ENCODE measurements around the gene SVOP. TPM values are rescaled to one million over a fixed set of nuclear protein-coding genes. Genes with fewer than 3 reads are reported as not detected.

SVOP gene
- total RNA-seq, 1 experiment from 2014 or later, result not detected

DNA sequence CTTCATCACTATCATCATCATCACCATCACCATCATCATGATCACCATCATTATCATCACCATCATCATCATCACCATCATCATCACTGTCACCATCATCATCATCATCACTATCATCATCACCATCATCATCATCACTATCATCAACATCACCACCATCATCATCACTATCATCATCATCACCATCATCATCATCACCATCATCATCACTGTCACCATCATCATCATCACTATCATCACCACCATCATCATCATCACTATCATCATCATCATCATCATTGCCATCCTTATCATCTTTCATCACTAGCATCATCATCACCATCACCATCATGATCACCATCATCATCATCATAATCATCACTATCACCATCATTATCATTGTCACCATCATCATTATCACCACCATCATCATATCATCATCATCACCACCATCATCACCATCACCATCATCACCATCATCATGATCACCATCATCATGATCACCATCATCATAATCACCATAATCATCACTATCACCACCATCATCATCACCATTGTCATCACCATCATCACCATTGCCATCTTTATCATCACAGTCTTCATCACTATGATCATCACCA lies 38.1 kb downstream of the SVOP start:
- no peak for DNase-seq (ENCODE audit: low read depth)
- in situ Hi-C loops (cut with HindIII; ENCODE audit: low pct_unique_long_range_greater_than_20kb, low sequenced_read_pairs), result no loop called here

DNA sequence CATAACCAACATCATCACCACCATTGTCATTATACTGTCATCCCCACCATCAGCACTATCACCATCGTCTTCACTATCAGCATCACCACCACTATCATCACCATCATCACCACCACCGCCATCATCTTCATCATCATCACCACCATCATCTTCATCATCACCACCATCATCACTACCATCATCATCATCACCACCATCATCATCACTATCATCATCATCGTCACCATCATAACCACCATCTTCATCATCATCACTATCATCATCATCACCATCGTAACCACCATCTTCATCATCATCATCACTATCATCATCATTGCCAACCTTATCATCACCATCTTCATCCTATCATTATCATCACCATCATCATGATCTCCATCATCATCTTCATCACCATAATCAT lies 39.0 kb downstream of the SVOP start:
- in situ Hi-C loops (cut with HindIII; ENCODE audit: low pct_unique_long_range_greater_than_20kb, low sequenced_read_pairs), result no loop called here
- DNase-seq (ENCODE audit: low read depth), result no peak

DNA sequence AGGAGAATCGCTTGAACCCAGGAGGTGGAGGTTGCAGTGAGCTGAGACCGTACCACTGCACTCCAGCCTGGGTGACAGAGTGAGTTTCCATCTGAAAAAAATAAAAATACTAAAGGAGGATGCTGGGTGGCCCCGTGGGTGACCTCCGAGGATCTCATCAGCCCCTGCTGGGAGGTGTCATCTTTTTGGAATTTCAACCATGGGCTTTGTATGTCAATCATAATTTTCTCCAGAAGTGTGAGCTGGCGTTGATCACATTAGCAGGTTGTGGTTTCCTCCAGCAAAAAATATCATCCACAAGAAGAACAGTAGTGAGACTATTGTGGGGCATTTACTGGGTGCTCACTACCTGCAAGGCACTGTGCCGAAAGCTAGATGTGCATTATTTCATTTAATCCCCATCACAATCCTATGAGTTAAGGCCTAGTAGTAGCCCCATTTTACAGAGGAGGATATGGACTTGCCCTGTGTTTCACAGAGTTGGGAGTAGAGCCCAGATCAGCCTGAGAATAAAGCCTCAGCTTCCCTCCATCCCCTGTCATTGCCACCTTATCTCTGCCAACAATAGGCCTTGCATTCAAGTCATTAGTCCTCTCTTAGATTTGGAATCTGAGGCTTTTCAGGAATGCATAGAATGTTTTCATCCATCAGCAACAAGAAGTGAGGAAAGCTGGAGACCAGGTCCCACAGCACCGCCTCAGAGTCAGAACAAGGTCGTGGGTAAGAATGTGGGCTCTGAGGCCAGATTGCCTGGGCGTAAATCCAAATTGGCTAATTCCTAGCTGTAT lies 39.8 kb downstream of the SVOP start:
- DNase-seq (ENCODE audit: low read depth), result no peak
- in situ Hi-C loops (cut with HindIII; ENCODE audit: low pct_unique_long_range_greater_than_20kb, low sequenced_read_pairs), result no loop called here

DNA sequence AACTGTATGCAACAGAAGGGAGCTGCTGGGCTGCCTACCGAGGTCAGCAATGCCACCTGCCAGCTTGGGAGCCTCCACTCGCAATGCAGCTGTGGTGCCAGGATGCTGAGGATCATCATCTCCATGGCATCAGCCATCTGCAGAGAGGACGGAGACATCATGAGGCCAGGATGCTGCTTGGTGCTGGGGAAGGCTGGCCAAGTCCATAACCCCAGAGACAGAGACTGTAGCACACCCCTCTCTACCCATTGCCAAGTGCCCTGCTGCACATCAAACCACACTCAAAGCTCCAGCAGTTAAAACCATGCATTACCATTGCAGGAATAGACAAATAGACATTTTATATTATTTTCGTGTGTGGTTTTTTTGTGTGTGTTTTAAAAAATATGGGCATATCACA lies 43.5 kb downstream of the SVOP start:
- DNase-seq (ENCODE audit: low read depth), result no peak
- in situ Hi-C loops (cut with HindIII; ENCODE audit: low pct_unique_long_range_greater_than_20kb, low sequenced_read_pairs), result no loop called here

DNA sequence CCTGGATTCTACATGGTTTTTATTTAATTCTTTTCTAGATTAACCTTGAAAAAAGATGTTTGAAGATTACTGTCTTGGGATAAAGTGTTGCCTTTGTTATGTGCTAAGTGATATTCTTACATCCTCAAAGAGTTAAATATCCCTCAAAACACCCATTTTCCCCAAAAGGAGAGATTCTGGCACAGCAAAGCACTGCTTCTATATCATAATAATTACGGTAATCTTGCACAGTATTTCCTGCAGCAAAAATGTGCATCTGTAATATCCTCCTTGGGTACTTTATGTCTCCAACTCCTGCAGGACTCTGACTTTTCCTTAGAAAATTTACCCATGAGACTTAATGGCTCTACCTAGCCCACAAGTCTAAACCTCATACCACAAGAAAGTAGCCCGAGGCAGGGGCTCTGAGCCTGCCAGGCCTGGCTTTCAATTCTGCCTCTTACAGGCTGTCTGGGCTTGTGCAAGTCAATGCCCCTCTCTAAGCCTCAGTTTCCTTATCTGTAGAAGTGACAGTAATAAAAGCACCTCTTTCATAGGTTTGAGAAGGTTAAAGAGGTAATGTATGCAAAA lies 45.8 kb downstream of the SVOP start:
- in situ Hi-C loops (cut with HindIII; ENCODE audit: low pct_unique_long_range_greater_than_20kb, low sequenced_read_pairs), result no loop called here
- no peak for DNase-seq (ENCODE audit: low read depth)

DNA sequence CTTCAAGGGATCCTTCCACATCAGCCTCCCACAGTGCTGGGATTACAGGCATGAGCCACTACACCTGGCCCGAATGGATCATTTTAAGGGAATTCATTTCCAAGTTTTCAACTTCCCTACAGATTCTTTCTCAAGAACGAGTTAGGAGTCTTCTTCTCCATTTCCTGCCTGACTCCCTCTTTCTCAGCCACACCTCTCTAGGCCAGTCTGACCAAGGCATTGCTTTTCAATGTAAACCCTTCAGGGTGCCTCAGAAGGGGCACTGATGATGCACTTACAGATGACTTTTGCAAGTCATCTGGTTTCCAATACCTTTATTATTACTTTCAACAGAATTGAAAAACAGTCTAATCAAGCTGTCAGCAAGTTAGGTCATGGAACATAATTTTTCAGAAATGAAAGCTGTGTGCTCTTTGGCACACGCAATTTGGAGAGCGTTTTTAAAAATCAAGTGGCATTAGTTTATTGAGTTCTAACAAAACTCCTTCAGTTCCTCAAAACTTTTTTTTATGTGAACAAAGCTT lies 47.2 kb downstream of the SVOP start:
- in situ Hi-C loops (cut with HindIII; ENCODE audit: low pct_unique_long_range_greater_than_20kb, low sequenced_read_pairs), result no loop called here

DNA sequence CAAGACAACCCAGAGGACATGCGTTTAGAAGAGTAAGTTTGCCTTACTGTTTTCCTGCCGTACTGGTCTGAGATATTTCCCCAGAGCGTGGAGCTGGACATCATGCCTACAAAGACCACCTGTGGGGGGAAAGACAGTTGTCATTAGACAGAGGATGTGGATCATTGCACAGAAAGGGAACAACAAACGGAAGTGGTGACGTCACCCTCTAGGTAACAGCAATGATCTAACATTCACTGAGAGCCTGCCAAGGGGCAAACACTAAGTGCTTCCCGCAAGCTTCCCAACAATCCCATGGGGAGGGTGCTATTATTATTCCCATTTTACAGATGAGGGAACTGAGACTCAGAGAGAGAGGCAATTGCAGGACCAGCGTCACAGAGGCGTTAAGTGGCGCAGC lies 48.5 kb downstream of the SVOP start:
- in situ Hi-C loops (cut with HindIII; ENCODE audit: low pct_unique_long_range_greater_than_20kb, low sequenced_read_pairs), result no loop called here
- DNase-seq (ENCODE audit: low read depth), result no peak

More for the DNA sequence above, 47.2 kb downstream of the SVOP start:
- DNase-seq (ENCODE audit: low read depth), result no peak

DNA sequence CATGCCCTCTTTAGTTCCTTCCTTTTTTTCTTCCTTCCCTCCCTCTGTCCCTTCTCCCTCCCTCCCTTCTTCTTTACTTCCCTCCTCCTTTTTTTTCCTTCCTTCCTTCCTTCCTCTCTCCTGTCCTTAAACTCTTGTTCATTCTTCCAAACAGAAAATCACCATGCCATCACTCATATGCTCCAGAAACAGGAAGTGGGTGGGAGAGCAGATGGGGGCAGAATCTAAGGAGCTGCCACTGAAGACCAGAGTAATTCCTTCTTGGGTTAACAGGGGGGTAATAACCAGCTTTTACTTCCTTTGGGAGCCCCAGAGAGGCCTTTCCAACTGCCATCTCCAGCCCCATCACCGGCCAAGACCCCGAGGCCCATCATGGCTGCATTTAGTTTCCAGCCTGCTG lies 51.2 kb downstream of the SVOP start:
- no peak for DNase-seq (ENCODE audit: low read depth)
- in situ Hi-C loops (cut with HindIII; ENCODE audit: low pct_unique_long_range_greater_than_20kb, low sequenced_read_pairs), result no loop called here

DNA sequence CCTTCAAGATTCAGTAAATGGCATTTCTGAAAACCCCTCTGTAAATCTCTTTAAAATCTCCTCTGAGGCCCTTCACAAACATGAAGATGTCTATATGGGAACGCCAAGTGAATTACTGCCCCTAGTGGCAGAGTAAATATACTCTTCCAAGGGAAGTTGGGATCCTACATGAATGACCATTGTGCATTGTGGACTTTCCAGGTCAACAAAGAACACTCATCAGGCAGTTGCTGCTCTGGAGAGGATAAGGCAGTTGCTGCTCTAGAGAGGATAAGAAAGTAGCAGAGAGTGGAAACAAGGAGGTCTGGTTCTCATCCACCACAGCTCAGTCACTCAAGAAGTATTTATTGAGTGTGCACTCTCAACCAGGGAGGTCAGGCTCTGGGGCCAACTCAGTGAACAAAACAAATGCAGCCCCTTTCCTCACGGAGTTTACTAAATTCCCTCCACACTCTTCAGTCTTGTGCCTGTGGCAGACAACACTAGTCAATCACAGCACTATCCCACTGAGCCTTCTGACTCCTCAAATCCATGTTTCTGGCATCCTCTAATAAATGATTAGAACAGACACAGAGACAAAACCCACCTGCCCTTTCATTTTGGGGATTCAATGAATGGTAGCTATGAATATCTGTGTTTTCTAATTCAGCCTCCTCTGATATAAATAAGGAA lies 52.9 kb downstream of the SVOP start:
- in situ Hi-C loops (cut with HindIII; ENCODE audit: low pct_unique_long_range_greater_than_20kb, low sequenced_read_pairs), result no loop called here

DNA sequence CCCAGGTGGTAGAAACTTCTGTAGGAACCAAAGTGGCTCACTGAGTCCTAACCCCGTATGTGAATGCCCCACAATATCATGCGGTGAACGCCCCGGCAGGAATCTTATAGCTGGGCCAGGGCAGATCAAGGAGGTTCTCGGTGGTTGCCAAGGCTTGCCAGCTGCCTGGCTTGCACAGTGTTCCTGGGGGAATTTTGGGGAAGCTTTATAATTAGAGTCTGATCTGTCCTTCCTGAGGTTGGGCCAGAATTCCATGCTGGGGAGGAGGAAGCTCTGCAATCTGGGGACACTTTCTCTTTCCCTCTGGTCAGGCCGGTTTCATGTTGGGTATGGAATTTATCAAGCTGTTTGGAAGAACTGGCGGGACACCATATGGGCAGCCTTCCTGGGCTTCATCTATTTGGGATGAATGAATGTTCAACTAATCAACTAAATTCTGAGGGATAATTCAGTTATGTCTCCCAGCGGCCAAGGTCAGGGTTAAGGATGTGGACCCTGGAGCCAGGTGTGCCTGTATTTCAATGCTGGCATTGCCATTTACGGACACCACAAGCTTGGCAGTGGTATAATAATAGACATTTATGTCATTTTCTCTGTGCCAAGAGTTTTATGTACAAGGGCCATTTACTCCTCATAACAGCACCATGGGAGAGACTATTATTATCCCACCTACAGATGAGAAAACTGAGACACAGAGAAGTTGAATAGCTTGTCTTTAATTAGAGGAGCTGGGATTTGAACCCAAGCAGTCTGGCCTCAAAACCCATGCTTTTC lies 54.3 kb downstream of the SVOP start:
- in situ Hi-C loops (cut with HindIII; ENCODE audit: low pct_unique_long_range_greater_than_20kb, low sequenced_read_pairs), result no loop called here
- DNase-seq (ENCODE audit: low read depth), result no peak

More for the DNA sequence above, 52.9 kb downstream of the SVOP start:
- DNase-seq (ENCODE audit: low read depth), result no peak

DNA sequence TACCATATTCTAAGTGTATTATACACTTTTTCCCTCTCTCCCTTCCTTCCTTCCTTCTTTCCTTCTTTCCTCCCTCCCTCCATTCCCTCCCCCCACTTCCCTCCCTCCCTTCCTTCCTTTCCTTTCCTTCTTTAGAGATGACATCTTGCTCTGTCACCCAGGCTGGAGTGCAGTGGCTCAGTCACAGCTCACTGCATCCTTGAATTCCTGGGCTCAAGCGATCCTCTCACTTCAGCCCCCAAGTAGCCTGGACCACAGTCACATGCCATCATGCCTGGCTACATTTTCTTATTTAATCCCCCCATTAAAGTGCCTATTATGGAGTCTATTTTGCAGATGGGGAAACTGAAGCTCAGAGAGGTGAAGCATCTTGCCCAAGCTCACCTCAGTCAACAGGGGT lies 55.0 kb downstream of the SVOP start:
- in situ Hi-C loops (cut with HindIII; ENCODE audit: low pct_unique_long_range_greater_than_20kb, low sequenced_read_pairs), result no loop called here
- peak; percentile 20 for DNase-seq (ENCODE audit: low read depth)

DNA sequence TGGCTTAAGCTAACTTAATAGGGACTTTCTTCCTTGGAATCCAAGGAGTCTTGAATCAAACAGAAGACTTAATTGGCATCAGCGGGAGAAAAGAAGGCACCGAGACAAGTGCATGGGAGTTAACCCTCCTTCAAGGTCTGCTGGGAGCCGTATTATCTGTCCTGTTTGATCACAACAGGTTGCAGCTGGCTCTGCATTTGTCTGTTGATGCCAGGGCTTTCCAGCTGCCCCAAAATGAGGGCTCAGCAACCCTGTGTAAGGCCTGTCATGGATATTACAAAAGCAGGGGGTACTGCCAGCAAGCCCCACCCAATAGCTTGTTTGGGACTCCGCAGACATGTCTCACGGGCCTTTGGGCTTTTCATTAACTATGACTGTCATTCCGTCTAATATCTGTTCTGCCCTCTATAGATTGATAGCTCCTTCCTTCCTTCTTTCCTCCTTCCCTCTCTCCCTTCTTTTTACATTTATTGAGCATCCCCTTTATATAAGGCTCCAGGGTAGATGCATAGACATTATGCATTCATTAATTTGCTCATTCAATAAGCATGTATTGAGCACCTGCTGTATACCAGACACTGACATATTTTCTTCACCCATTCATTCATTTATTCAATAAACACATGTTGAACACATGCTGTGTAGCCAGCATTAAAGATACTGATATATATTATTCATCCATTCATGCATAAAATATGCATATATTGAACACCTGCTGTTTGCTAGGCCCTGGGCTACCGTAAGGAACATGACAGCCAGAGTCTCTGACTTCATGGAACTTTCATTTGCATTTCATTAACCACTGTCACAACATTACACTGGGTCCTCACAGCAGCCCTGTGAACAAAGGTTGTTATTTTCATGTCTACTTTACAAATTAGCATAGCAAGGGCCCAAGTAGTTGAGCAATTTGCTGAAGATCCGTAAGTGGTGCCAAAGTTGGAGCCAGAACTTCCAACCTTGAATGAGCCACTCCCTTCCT lies 56.2 kb downstream of the SVOP start:
- no peak for DNase-seq (ENCODE audit: low read depth)
- in situ Hi-C loops (cut with HindIII; ENCODE audit: low pct_unique_long_range_greater_than_20kb, low sequenced_read_pairs), result no loop called here

DNA sequence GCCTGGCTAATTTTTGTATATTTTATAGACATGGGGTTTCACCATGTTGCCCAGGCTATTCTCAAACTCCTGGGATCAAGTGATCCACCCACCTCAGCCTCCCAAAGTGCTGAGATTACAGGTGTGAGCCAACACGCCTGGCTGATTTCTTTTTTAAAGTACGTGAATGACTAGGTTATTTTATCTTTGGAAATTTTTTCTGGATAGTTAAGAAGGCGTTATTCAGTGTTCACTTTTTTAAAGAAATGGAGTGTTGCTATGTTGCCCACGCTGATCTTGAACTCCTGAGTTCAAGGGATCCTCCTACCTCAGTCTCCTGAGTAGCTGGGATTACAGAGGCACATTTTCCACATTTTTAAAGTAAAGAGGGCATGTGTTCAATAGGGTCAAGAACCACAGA lies 58.6 kb downstream of the SVOP start:
- in situ Hi-C loops (cut with HindIII; ENCODE audit: low pct_unique_long_range_greater_than_20kb, low sequenced_read_pairs), result no loop called here
- DNase-seq (ENCODE audit: low read depth), result no peak

DNA sequence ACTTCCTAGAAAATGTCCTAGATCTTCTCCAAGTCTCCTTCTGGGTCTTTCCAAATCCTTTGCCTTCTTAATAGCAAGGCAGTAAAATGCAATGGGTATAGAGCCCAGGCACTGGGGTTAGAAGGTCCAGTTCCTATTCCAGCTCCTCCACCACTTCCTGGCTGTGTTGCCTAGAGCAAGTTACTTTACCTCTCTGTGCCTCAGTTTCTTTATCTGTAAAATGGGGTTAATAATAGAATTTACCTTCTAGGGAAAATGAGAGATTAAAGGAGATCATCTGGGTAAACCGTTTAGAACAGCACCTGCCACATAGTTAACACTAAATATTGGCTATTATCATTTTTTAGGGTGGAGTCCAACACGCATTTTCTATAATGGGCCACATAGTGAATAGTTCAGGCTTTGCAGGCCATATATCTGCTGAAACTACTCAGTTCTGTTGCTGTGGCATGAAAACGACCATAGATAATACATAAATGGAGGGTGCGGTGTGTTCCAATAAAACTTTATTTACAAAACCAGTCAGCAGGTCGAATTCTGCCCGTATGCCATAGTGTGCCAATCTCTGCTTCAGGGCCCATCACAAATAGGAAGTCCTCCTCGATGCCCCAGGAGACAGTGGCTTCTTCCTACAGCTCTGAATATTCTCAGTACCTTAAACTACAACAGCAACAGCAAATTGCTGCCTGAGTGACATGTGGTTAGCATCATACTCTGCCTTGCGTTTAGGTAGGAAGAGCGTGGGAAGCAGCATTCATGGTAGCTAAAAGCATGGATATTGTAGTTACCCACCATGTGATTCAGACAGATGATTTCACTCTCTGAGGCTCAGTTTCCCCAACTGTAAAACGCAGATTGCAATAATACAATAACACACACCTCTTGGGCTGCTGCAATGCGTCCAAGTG lies 60.9 kb downstream of the SVOP start:
- no peak for DNase-seq (ENCODE audit: low read depth)
- in situ Hi-C loops (cut with HindIII; ENCODE audit: low pct_unique_long_range_greater_than_20kb, low sequenced_read_pairs), result no loop called here

DNA sequence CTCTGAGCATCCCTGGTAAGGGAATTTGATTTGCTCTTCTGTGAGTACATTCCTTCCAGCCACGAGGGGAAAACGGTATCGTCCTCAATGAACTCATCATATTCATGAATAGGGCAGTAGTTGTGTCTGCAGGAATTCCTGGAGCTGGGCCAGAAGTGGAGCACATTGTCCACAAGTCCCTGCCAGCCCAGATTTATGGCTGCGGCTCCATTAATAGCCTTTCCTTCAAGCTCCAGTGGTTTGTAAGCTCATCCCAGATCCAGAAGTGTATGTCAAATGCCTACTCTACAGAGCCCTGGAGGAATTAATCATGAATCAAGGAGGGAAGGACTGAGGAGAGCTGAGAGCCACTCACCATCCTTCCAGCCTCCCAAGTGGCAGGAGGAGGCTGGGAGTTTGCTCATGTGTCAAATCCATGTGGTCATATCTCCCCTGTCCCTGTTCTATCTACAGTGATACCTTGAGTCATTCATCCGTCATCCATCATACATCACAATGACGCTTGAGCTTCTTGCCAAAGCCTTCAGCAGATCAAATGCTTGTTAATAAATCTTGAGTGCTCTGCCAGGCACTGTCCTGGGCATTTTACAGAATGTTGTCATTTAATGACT lies 65.5 kb downstream of the SVOP start:
- peak; percentile 98 for DNase-seq (ENCODE audit: low read depth)
- in situ Hi-C loops (cut with HindIII; ENCODE audit: low pct_unique_long_range_greater_than_20kb, low sequenced_read_pairs), result no loop called here

All from Caki2 (cell line).